Measurements from ENCODE around the gene SAMD11. TPM values are rescaled to one million over a fixed set of nuclear protein-coding genes. Genes with fewer than 3 reads are reported as not detected.

The SAMD11 gene
- total RNA-seq, 1 donor from 2014 or later, result 0.41 TPM

GRCh38 chr1:960363-961131, 36.8 kb downstream of the SAMD11 start, which contains the start of gene KLHL17:
Gene KLHL17 (plus strand): TSS chr1:960584. CDS start chr1:960694, 110 bp downstream.
- FAIRE-seq (no peak), DNase-seq (ENCODE audit: low spot score in 2 of 2) (peak; percentile 93 to 94)

GRCh38 chr1:961132-961669, 37.5 kb downstream of the SAMD11 start:
- no peak for DNase-seq (ENCODE audit: low spot score in 2 of 2)

GRCh38 chr1:962381-963300, 38.9 kb downstream of the SAMD11 start:
- FAIRE-seq (no peak), DNase-seq (ENCODE audit: low spot score in 2 of 2) (no peak)

More at GRCh38 chr1:961132-961669, 37.5 kb downstream of the SAMD11 start:
- FAIRE-seq, result no peak

GRCh38 chr1:963301-963651, 39.6 kb downstream of the SAMD11 start:
- FAIRE-seq, result no peak
- DNase-seq (ENCODE audit: low spot score in 2 of 2), result no peak

- no peak for DNase-seq (ENCODE audit: low spot score in 2 of 2)
- FAIRE-seq, result no peak
Observed at GRCh38 chr1:963746-964525, 40.2 kb downstream of the SAMD11 start.

- DNase-seq (ENCODE audit: low spot score in 2 of 2) (no peak), FAIRE-seq (no peak)
Observed at GRCh38 chr1:964691-965525, 41.2 kb downstream of the SAMD11 start.

GRCh38 chr1:965526-966134, 41.9 kb downstream of the SAMD11 start:
- no peak for FAIRE-seq

GRCh38 chr1:966135-966703, 42.5 kb downstream of the SAMD11 start, which contains the start of gene PLEKHN1:
Gene PLEKHN1 (plus strand): TSS chr1:966482. CDS start chr1:966532, 50 bp downstream.
- FAIRE-seq (no peak), DNase-seq (ENCODE audit: low spot score in 2 of 2) (no peak)

More at GRCh38 chr1:965526-966134, 41.9 kb downstream of the SAMD11 start:
- DNase-seq (ENCODE audit: low spot score in 2 of 2), result no peak

GRCh38 chr1:966704-967300, 43.1 kb downstream of the SAMD11 start:
- DNase-seq (ENCODE audit: low spot score in 2 of 2) (peak in 1 of 2 donors; percentile 84), FAIRE-seq (no peak)

GRCh38 chr1:967466-968343, 44.0 kb downstream of the SAMD11 start:
- DNase-seq (ENCODE audit: low spot score in 2 of 2) (no peak), FAIRE-seq (no peak)

- FAIRE-seq (no peak), DNase-seq (ENCODE audit: low spot score in 2 of 2) (no peak)
Observed at GRCh38 chr1:969260-969855, 45.6 kb downstream of the SAMD11 start.

- FAIRE-seq (no peak), DNase-seq (ENCODE audit: low spot score in 2 of 2) (no peak)
Observed at GRCh38 chr1:970242-970972, 46.7 kb downstream of the SAMD11 start.

- DNase-seq (ENCODE audit: low spot score in 2 of 2) (no peak), FAIRE-seq (no peak)
Observed at GRCh38 chr1:970973-971730, 47.4 kb downstream of the SAMD11 start.

GRCh38 chr1:971751-972506, 48.2 kb downstream of the SAMD11 start:
- no peak for DNase-seq (ENCODE audit: low spot score in 2 of 2)
- FAIRE-seq, result no peak

All from frontal cortex (tissue), 4 donors.